Peyer's patch (tissue), 4 donors: ENCODE measurements around the gene HSPBP1. TPM values are rescaled to one million over a fixed set of nuclear protein-coding genes. Genes with fewer than 3 reads are reported as not detected.

Source experiments
- DNase-seq, 3 donors: peaks; one replicate each; pipeline ENCODE4 v3.0.0-alpha.2; 2017 to 2019
- H3K27ac ChIP-seq, 4 donors: fragments of 200-600 bp; sonication (generic); one replicate each; pipeline ENCODE4 v1.5.1; 2016 to 2019
- H3K27me3 ChIP-seq, 2 donors: fragments of 200-600 bp; sonication (generic); one replicate each; pipeline ENCODE4 v1.5.1; 2019
- H3K36me3 ChIP-seq, 3 donors: fragments of 200-600 bp; sonication (generic); one replicate each; pipeline ENCODE4 v1.5.1; 2016 to 2019
- H3K4me1 ChIP-seq, 4 donors: fragments of 200-600 bp; sonication (generic); one replicate each; pipeline ENCODE4 v1.5.1; 2016 to 2019
- H3K4me3 ChIP-seq, 4 donors: fragments of 200-600 bp; sonication (generic); 1 replicate in 3 of 4; 2 replicates in 1 of 4; pipeline ENCODE4 v1.5.1; 2016 to 2019; ENCODE audit warnings: mild to moderate bottlenecking in 1 of 4
- H3K9me3 ChIP-seq, 4 donors: fragments of 200-600 bp; sonication (generic); one replicate each; pipeline ENCODE4 v1.5.1; 2016 to 2019; ENCODE audit warnings: mild to moderate bottlenecking in 1 of 4
- CTCF ChIP-seq, 6 experiments: fragments of 450-650 bp in 4 of 6; fragments of 200-600 bp in 2 of 6; sonication (generic) in 1 of 6; IDR thresholded peaks; one replicate each; pipeline ENCODE4 v1.5.1; 2017 to 2019; ENCODE audit warnings: antibody characterized with exemption in 6 of 6, mild to moderate bottlenecking in 3 of 6, moderate library complexity in 1 of 6
- POLR2A ChIP-seq, 2 donors: fragments of 450-650 bp; IDR thresholded peaks; one replicate each; pipeline ENCODE4 v1.5.1; 2017; ENCODE audit warnings: antibody characterized with exemption in 2 of 2, mild to moderate bottlenecking in 2 of 2, moderate library complexity in 2 of 2
- total RNA-seq, 4 donors: library from RNA; depleted of rRNA; stranded (reverse); fragments of >200 nt; gene quantifications; one replicate each; pipeline ENCODE4 v1.1.0, GENCODE V29; 2016

Gene HSPBP1
- total RNA-seq, 4 donors from 2014 or later: 14.4 to 38.0 (median 25.6) TPM

- Histone ChIP-seq H3K4me3 (no peak overlapping the region), H3K27ac (peak overlapping the region in 1 of 4 donors; percentile 10), H3K9me3 (no peaks in the 10 kb centered on the region), H3K4me1 (peaks cover 0 to 12% (median 4%) of the 10 kb centered on the region in 4 donors), H3K36me3 (no peaks in the 10 kb centered on the region), H3K27me3 (no peaks in the 10 kb centered on the region)
- TF ChIP-seq POLR2A (IDR thresholded peaks at IDR 0.05) (no peak), CTCF (IDR thresholded peaks at IDR 0.05) (no peak)
- no peak for DNase-seq
Observed at GRCh38 chr19:55285229-55285890, 5.5 kb upstream of the HSPBP1 start.

- TF ChIP-seq POLR2A (IDR thresholded peaks at IDR 0.05) (no peak), CTCF (IDR thresholded peaks at IDR 0.05) (no peak)
- Histone ChIP-seq H3K36me3 (no peaks in the 10 kb centered on the region), H3K4me1 (peaks cover 0 to 17% (median 5%) of the 10 kb centered on the region in 4 donors), H3K27me3 (no peaks in the 10 kb centered on the region), H3K27ac (peak overlapping the region; percentile 57 to 81 (median 71)), H3K4me3 (peak overlapping the region; percentile 24 to 61 (median 47)), H3K9me3 (no peaks in the 10 kb centered on the region)
- DNase-seq: no peak
Observed at GRCh38 chr19:55284405-55285058, 4.6 kb upstream of the HSPBP1 start.

DNA sequence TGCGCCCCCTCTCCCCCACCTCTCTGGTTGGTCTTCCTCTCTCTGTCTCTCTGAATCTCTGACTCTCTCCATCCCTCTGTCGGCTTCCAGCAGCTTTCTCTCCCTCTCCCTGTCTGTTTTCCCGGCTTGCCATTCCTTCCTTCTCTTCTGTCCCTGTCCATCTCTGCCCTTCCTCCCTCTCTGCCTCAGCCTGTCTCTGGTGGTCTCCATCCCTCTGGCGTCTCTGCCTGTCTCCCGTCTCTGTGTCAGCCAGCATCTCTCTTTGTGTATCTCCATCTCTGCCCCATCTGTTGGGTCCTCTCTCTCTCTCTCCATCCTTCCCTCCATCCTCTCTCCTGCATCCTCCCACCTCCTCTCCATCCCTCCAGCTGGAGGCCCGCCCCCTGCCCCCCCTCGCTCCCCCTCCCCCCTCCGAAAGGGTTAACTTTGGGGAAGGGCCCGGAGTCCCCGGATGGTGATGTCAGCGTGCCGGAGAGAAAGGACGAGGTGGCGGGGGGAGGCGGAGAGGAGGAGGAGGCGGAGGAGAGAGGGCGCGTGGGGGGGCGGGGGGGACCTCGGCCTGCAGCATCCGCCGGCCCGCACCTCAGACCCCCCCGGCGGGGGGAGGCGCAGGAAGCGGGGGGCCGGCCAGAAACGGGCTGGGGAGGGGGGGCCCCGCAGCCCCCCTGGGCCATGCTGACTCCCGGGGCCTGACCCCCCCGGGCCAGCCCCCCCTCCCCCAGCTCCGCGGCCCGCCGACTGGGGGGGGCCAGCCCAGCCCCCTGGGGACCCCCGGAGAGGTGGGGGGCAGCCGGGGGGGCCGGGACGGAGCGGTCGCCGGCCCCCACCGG, 3.9 kb upstream of the HSPBP1 start, which contains the start of gene BRSK1:
BRSK1 (plus strand) TSS at position 450 of the 830 bp plus-strand sequence. CDS start 446 bp downstream, outside the sequence.
- DNase-seq: peak in 1 of 3 donors; percentile 65
- TF ChIP-seq CTCF (IDR thresholded peaks at IDR 0.05) (no peak), POLR2A (IDR thresholded peaks at IDR 0.05) (no peak)
- peak within 1 kb of the TSS; percentile 57 to 81 (median 71) for H3K27ac ChIP-seq
- peaks cover 4 to 22% (median 9%) of the 10 kb centered on the region in 4 donors for H3K4me1 ChIP-seq
- no peaks in the 10 kb centered on the region for H3K36me3 ChIP-seq
- no peaks in the 10 kb centered on the region for H3K9me3 ChIP-seq
- H3K4me3 ChIP-seq: peak within 1 kb of the TSS; percentile 24 to 61 (median 47)
- H3K27me3 ChIP-seq: no peaks in the 10 kb centered on the region

DNA sequence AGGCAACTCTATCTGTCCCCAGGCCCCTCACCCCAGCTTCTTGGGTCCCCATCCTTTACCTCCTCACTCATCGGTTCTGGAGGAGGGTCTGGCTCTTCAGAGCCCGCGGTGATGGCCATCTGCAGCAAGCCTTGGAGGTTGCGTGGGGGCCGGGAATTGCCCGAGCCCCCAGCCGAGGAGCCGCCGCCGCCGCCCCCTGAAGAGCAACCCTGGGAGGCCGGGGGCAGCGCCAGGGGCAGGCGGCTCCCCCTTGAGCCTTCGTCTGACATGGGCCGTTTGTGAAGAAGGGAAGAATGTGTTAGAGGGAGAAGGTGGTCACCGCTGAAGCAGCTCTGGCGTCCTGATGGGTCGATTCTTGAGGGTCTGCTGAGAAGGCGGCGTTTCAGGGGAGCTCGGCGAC, 570 bp downstream of the HSPBP1 start:
- Histone ChIP-seq H3K4me1 (peaks cover 4 to 33% (median 22%) of the 10 kb centered on the region in 4 donors), H3K36me3 (peaks cover 0 to 4% (median 0%) of the 10 kb centered on the region in 3 donors), H3K4me3 (peak overlapping the region; percentile 50 to 77 (median 66)), H3K27ac (peak overlapping the region; percentile 51 to 82 (median 74)), H3K9me3 (no peaks in the 10 kb centered on the region), H3K27me3 (no peaks in the 10 kb centered on the region)
- TF ChIP-seq CTCF (IDR thresholded peaks at IDR 0.05) (no peak), POLR2A (IDR thresholded peaks at IDR 0.05) (no peak)
- no peak for DNase-seq

DNA sequence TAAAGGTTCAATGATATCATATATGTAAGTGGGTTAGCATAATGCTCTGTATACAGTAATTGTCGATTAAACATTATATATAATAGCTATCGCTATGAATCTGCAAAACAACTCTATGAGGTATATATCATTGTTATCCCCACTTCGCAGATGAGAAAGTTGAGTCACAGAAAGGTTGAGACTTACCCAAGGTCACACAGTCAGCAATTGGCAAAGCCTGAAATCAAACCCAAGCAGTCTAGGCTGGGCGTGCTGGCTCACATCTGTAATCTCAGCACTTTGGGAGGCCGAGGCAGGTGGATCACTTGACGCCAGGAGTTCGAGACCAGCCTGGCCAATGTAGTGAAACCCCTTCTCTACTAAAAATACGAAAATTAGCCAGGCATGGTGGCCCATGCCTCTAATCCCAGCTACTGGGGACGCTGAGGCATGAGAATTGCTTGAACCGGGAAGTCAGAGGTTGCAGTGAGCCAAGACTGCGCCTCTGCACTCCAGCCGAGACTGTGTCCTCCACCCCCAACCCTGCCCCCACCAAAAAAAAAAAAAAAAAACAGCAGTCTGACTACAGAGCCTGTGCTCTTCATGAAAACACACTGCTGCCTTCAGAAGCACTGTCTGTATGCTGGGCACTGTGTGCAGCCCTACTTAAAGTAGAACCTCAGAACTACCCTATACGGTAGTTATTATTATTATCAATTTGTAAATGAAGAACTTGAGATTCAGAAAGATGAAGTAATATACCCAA, 1.3 kb downstream of the HSPBP1 start:
- peaks cover 4 to 32% (median 21%) of the 10 kb centered on the region in 4 donors for H3K4me1 ChIP-seq
- no peak for DNase-seq
- H3K27me3 ChIP-seq: no peaks in the 10 kb centered on the region
- TF ChIP-seq POLR2A (IDR thresholded peaks at IDR 0.05): no peak
- TF ChIP-seq CTCF (IDR thresholded peaks at IDR 0.05): no peak
- peaks cover 0 to 12% (median 0%) of the 10 kb centered on the region in 3 donors for H3K36me3 ChIP-seq
- no peak overlapping the region for H3K27ac ChIP-seq
- H3K9me3 ChIP-seq: no peaks in the 10 kb centered on the region
- H3K4me3 ChIP-seq: no peak overlapping the region
